Measurements from ENCODE around the gene ATOH7.
"Not testable (repeated sequence)": the region's sequence is repeated elsewhere in the genome, so short reads cannot be mapped to it uniquely, and the experiment has no call there.

ATOH7 gene

GRCh38 chr10:68235581-68235980 lies 3.7 kb upstream of the ATOH7 start:
- no peak for DNase-seq

GRCh38 chr10:68235111-68235510 lies 3.2 kb upstream of the ATOH7 start:
- DNase-seq, result no peak

GRCh38 chr10:68233046-68233445 lies 1.1 kb upstream of the ATOH7 start:
- DNase-seq, result no peak

GRCh38 chr10:68231106-68231816 lies 652 bp downstream of the ATOH7 start:
- peak; percentile 82 for DNase-seq

GRCh38 chr10:68230268-68230667 lies 1.6 kb downstream of the ATOH7 start:
- no peak for DNase-seq

- peak; percentile 26 for DNase-seq
Measured at GRCh38 chr10:68224810-68225209, 7.1 kb downstream of the ATOH7 start.

GRCh38 chr10:68223535-68224165 lies 8.3 kb downstream of the ATOH7 start:
- DNase-seq, result no peak

GRCh38 chr10:68222391-68222790 lies 9.5 kb downstream of the ATOH7 start:
- DNase-seq, result no peak

- no peak for DNase-seq
Measured at GRCh38 chr10:68221196-68221595, 10.7 kb downstream of the ATOH7 start.

GRCh38 chr10:68218786-68219185 lies 13.1 kb downstream of the ATOH7 start:
- no peak for DNase-seq

GRCh38 chr10:68212721-68213352 lies 19.1 kb downstream of the ATOH7 start:
- DNase-seq, result peak; percentile 39

- no peak for DNase-seq
Measured at GRCh38 chr10:68211669-68212068, 20.2 kb downstream of the ATOH7 start.

GRCh38 chr10:68208424-68209042 lies 23.4 kb downstream of the ATOH7 start:
- peak; percentile 70 for DNase-seq

- DNase-seq, result peak; percentile 69
Measured at GRCh38 chr10:68202960-68203353, 29.0 kb downstream of the ATOH7 start.

GRCh38 chr10:68196701-68197100 lies 35.2 kb downstream of the ATOH7 start:
- no peak for DNase-seq

- DNase-seq, result not testable (repeated sequence)
Measured at GRCh38 chr10:68195776-68196175, 36.1 kb downstream of the ATOH7 start.

- no peak for DNase-seq
Measured at GRCh38 chr10:68194290-68194689, 37.6 kb downstream of the ATOH7 start.

- peak; percentile 29 for DNase-seq
Measured at GRCh38 chr10:68192113-68192512, 39.8 kb downstream of the ATOH7 start.

GRCh38 chr10:68188835-68189234 lies 43.1 kb downstream of the ATOH7 start:
- no peak for DNase-seq

GRCh38 chr10:68185085-68185484 lies 46.8 kb downstream of the ATOH7 start:
- no peak for DNase-seq

GRCh38 chr10:68184546-68184945 lies 47.4 kb downstream of the ATOH7 start:
- DNase-seq, result no peak
